ENCODE results near the gene REX1BD. TPM values are rescaled to one million over a fixed set of nuclear protein-coding genes. Genes with fewer than 3 reads are reported as not detected.
A peak's percentile ranks its signal among the peaks of the same experiment; 100 is the strongest.

REX1BD gene
- total and polyA plus RNA-seq, 2 of the 13 experiments (the other 11 are each of a cell fraction or from before 2014, with no cell fraction given), result 7.5 to 25.4 TPM

DNA sequence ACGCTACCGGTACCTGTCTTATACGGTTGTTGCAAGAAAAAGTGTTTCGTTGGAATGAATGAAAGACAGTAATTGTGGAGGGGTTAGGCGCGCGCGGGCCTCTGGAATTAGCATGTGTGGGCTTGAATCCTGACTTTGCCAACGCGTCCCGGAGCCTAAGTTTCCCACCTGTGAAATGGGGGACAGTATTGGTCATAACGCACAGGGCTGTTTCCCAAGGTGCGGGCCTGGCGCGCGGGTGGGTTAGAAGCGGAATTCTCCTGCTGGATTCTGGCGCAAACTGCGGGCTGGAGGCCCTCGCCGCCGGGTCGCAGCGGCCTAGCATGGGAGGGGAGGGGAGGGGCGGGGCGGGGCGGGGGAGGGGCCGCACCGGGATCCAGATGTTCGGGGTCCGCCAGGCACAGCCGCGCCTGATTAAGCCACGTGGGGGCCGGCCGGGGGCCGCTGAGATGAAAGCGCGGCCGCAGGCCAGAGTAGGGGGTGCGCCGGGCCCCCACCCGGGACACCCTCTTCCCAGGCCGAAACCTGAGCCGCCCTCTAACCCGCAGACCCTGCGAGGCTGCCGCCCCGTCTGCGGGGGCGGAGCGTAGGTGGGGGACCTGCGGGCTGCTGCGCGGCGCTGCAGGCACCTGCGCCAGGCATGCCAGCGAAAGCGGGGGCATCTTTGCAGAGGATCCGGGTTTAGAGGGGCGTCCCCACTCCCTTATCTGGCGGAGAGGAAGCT lies 22.9 kb downstream of the REX1BD start (continued):
- TF ChIP-seq JDP2 (CRISPR knock-in tag; IDR thresholded peaks at IDR 0.05; ENCODE audit: borderline replicate concordance) (no peak), HNRNPLL (IDR thresholded peaks at IDR 0.05; ENCODE audit: low read depth, low read length, poor library complexity, severe bottlenecking) (peak; percentile 94), RFX5 (IDR thresholded peaks at IDR 0.05; ENCODE audit: low read depth, low read length) (no peak), RAD21 (CRISPR knock-in tag; IDR thresholded peaks at IDR 0.05) (no peak), MIER2 (CRISPR knock-in tag; IDR thresholded peaks at IDR 0.05) (no peak), KAT7 (CRISPR knock-in tag; IDR thresholded peaks at IDR 0.05; ENCODE audit: borderline replicate concordance) (no peak), KDM5B (CRISPR knock-in tag; IDR thresholded peaks at IDR 0.05; ENCODE audit: borderline replicate concordance) (no peak), TEAD2 (CRISPR knock-in tag; IDR thresholded peaks at IDR 0.05) (no peak), DPF2 (CRISPR knock-in tag; IDR thresholded peaks at IDR 0.05; ENCODE audit: borderline replicate concordance, low read depth) (no peak), SP1 (IDR thresholded peaks at IDR 0.05) (no peak), SP1 (CRISPR knock-in tag; IDR thresholded peaks at IDR 0.05) (peak; percentile 45; the same call in 1 of the 2 replicates), ZIK1 (CRISPR knock-in tag; IDR thresholded peaks at IDR 0.05; ENCODE audit: borderline replicate concordance, low read depth) (no peak), SRSF1 (optimal IDR thresholded peaks at IDR 0.05; ENCODE audit: low read depth, low read length) (peak; percentile 95), THAP11 (CRISPR knock-in tag; IDR thresholded peaks at IDR 0.05) (no peak), ATRX (CRISPR knock-in tag; IDR thresholded peaks at IDR 0.05; ENCODE audit: borderline replicate concordance) (no peak), NR3C1 (CRISPR knock-in tag; IDR thresholded peaks at IDR 0.05) (no peak), ZNF792 (CRISPR knock-in tag; IDR thresholded peaks at IDR 0.05) (no peak), FOSL2 (CRISPR knock-in tag; IDR thresholded peaks at IDR 0.05) (0 out of 2 replicates have a peak, but pooled peaks have one; percentile 13), MLLT10 (CRISPR knock-in tag; IDR thresholded peaks at IDR 0.05) (no peak), ZNF703 (CRISPR knock-in tag; IDR thresholded peaks at IDR 0.05; ENCODE audit: borderline replicate concordance) (no peak), TBL1XR1 (IDR thresholded peaks at IDR 0.05; ENCODE audit: borderline replicate concordance, low read length, partially characterized antibody) (no peak)
- TF ChIP-seq, protein P1, sequence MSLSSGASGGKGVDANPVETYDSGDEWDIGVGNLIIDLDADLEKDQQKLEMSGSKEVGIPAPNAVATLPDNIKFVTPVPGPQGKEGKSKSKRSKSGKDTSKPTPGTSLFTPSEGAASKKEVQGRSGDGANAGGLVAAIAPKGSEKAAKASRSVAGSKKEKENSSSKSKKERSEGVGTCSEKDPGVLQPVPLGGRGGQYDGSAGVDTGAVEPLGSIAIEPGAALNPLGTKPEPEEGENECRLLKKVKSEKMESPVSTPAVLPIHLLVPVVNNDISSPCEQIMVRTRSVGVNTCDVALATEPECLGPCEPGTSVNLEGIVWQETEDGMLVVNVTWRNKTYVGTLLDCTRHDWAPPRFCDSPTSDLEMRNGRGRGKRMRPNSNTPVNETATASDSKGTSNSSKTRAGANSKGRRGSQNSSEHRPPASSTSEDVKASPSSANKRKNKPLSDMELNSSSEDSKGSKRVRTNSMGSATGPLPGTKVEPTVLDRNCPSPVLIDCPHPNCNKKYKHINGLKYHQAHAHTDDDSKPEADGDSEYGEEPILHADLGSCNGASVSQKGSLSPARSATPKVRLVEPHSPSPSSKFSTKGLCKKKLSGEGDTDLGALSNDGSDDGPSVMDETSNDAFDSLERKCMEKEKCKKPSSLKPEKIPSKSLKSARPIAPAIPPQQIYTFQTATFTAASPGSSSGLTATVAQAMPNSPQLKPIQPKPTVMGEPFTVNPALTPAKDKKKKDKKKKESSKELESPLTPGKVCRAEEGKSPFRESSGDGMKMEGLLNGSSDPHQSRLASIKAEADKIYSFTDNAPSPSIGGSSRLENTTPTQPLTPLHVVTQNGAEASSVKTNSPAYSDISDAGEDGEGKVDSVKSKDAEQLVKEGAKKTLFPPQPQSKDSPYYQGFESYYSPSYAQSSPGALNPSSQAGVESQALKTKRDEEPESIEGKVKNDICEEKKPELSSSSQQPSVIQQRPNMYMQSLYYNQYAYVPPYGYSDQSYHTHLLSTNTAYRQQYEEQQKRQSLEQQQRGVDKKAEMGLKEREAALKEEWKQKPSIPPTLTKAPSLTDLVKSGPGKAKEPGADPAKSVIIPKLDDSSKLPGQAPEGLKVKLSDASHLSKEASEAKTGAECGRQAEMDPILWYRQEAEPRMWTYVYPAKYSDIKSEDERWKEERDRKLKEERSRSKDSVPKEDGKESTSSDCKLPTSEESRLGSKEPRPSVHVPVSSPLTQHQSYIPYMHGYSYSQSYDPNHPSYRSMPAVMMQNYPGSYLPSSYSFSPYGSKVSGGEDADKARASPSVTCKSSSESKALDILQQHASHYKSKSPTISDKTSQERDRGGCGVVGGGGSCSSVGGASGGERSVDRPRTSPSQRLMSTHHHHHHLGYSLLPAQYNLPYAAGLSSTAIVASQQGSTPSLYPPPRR (CRISPR knock-in tag; IDR thresholded peaks at IDR 0.05; ENCODE audit: borderline replicate concordance), result no peak; the same call in 1 of the 2 replicates
- TF ChIP-seq, protein P2, sequence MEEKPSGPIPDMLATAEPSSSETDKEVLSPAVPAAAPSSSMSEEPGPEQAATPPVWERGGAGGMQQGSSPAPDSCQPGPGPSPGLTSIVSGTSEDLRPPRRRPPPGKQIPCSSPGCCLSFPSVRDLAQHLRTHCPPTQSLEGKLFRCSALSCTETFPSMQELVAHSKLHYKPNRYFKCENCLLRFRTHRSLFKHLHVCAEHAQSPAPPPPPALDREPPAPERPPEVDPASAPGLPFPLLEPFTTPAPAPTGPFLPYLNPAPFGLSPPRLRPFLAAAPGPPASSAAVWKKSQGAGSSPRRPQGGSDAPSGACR (CRISPR knock-in tag; IDR thresholded peaks at IDR 0.05), result no peak
- TF ChIP-seq, protein P3, sequence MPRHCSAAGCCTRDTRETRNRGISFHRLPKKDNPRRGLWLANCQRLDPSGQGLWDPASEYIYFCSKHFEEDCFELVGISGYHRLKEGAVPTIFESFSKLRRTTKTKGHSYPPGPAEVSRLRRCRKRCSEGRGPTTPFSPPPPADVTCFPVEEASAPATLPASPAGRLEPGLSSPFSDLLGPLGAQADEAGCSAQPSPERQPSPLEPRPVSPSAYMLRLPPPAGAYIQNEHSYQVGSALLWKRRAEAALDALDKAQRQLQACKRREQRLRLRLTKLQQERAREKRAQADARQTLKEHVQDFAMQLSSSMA (CRISPR knock-in tag; IDR thresholded peaks at IDR 0.05), result no peak
- TF ChIP-seq, protein P4, sequence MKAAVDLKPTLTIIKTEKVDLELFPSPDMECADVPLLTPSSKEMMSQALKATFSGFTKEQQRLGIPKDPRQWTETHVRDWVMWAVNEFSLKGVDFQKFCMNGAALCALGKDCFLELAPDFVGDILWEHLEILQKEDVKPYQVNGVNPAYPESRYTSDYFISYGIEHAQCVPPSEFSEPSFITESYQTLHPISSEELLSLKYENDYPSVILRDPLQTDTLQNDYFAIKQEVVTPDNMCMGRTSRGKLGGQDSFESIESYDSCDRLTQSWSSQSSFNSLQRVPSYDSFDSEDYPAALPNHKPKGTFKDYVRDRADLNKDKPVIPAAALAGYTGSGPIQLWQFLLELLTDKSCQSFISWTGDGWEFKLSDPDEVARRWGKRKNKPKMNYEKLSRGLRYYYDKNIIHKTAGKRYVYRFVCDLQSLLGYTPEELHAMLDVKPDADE (CRISPR knock-in tag; IDR thresholded peaks at IDR 0.05), result no peak
